ENCODE measurements around the gene AOPEP. TPM values are rescaled to one million over a fixed set of nuclear protein-coding genes. Genes with fewer than 3 reads are reported as not detected.

AOPEP gene
- total RNA-seq, 6 donors from 2014 or later: 55.4 to 410 (median 111) TPM

DNA sequence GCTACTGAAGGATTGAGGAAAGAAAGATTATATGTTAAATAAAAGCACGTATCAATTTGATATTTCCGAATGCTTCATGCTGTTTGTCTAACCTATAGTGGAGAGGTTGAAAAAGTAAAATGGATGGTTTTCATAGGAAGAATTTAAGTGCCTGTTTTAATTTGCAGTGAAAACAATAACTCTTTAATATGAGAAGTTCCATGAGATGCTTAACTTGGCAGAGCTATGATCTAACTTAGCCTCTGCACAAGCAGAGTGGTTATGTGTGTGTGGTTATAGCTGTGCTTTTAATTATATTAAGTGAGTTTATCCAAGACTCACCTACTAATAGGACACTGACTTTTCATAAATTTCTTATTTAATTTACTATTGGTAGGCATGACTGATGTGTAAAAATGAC is 57.4 kb downstream of the AOPEP start:
- H3K9me3 ChIP-seq: no peaks in the 10 kb centered on the region
- no peaks in the 10 kb centered on the region for H3K27me3 ChIP-seq
- H3K27ac ChIP-seq: no peak overlapping the region
- WGBS, 2 donors: 89 to 90% methylated on average over 2 of the region's 2 CpGs
- no peak for ATAC-seq (ENCODE audit: low FRiP score in 2 of 2)
- H3K36me3 ChIP-seq: no peaks in the 10 kb centered on the region
- no peak for DNase-seq
- H3K4me3 ChIP-seq: no peak overlapping the region
- peaks cover 0 to 11% (median 9%) of the 10 kb centered on the region in 4 donors for H3K4me1 ChIP-seq
- TF ChIP-seq POLR2A (IDR thresholded peaks at IDR 0.05) (no peak), POLR2AphosphoS5 (IDR thresholded peaks at IDR 0.05) (no peak), CTCF (IDR thresholded peaks at IDR 0.05) (no peak), EP300 (IDR thresholded peaks at IDR 0.05) (no peak)

DNA sequence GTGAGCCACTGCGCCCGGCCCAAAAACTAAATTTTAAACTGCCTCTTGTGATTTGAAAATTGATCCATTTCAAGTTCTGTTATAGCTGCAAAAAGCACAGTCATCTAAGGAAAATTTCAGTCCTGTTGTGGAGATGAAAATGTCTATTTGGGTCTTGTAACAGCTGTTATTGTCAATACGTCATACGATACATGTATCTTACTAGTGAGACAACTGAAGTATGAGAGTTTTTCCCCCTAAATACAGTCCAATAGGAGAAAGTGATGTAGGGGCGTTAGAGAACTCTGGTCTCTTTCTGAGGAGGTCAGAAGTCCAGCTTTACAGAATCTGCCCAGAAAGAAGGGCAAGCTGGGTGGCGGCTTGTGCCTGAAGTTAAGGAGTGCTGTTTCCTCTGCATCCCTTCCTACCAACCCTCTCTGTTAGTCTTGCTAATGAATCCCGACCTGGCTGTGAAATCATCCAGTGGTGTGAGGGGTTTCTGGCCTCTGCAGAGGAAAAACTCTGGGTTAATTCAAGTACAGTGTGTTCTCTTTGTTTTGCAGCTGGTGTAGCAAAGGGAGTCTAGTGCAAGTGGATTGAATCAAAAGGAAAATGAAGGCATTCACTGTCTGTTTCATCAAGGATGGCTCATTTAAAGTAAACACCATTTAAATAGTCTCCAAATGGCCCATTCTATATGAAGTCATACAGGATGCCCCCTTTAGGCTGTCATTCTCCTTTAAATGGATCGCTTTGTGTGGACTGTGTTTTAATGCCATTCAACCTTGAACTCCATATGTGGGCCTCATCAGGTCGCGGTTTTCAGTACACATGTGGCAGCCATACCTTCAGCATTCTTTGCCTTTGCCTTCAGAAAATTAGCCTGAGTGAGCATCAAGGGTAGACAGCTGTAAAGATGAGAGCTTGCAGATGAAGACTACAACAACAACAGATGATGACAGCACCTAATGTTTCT is 59.0 kb downstream of the AOPEP start:
- no peak overlapping the region for H3K4me3 ChIP-seq
- no peak for ATAC-seq (ENCODE audit: low FRiP score in 2 of 2)
- 89 to 93% methylated on average over 10 of the region's 10 CpGs for WGBS, 2 donors

GRCh38 chr9:94786586-94786985 is 60.1 kb downstream of the AOPEP start:
- Histone ChIP-seq H3K9me3 (no peaks in the 10 kb centered on the region), H3K27ac (no peak overlapping the region), H3K4me1 (peaks cover 0 to 11% (median 9%) of the 10 kb centered on the region in 4 donors), H3K4me3 (no peak overlapping the region), H3K36me3 (no peaks in the 10 kb centered on the region), H3K27me3 (no peaks in the 10 kb centered on the region)
- ATAC-seq (ENCODE audit: low FRiP score in 2 of 2) (no peak), DNase-seq (no peak)
- TF ChIP-seq POLR2AphosphoS5 (IDR thresholded peaks at IDR 0.05): no peak
- no peak for TF ChIP-seq CTCF (IDR thresholded peaks at IDR 0.05)
- no peak for TF ChIP-seq EP300 (IDR thresholded peaks at IDR 0.05)
- no peak for TF ChIP-seq POLR2A (IDR thresholded peaks at IDR 0.05)
- WGBS, 2 donors: 82 to 95% methylated on average over 3 of the region's 3 CpGs

More for the DNA sequence above, 59.0 kb downstream of the AOPEP start:
- no peak for DNase-seq
- no peak for TF ChIP-seq POLR2AphosphoS5 (IDR thresholded peaks at IDR 0.05)
- TF ChIP-seq EP300 (IDR thresholded peaks at IDR 0.05): no peak
- no peak for TF ChIP-seq POLR2A (IDR thresholded peaks at IDR 0.05)
- no peak for TF ChIP-seq CTCF (IDR thresholded peaks at IDR 0.05)
- Histone ChIP-seq H3K27ac (no peak overlapping the region), H3K9me3 (no peaks in the 10 kb centered on the region), H3K36me3 (no peaks in the 10 kb centered on the region), H3K27me3 (no peaks in the 10 kb centered on the region), H3K4me1 (peaks cover 0 to 11% (median 9%) of the 10 kb centered on the region in 4 donors)

GRCh38 chr9:94787266-94787665 is 60.8 kb downstream of the AOPEP start:
- H3K4me1 ChIP-seq: peaks cover 0 to 11% (median 8%) of the 10 kb centered on the region in 4 donors
- H3K27ac ChIP-seq: no peak overlapping the region
- 61 to 81% methylated on average over 6 of the region's 6 CpGs for WGBS, 2 donors
- no peaks in the 10 kb centered on the region for H3K36me3 ChIP-seq
- no peak overlapping the region for H3K4me3 ChIP-seq
- ATAC-seq (ENCODE audit: low FRiP score in 2 of 2) (no peak), DNase-seq (no peak)
- TF ChIP-seq CTCF (IDR thresholded peaks at IDR 0.05) (no peak), EP300 (IDR thresholded peaks at IDR 0.05) (no peak), POLR2AphosphoS5 (IDR thresholded peaks at IDR 0.05) (no peak)
- no peaks in the 10 kb centered on the region for H3K27me3 ChIP-seq
- no peaks in the 10 kb centered on the region for H3K9me3 ChIP-seq

Data from upper lobe of left lung (tissue), 6 donors.